Keratinocyte (primary cell): ENCODE data around the gene VPS37B. TPM values are rescaled to one million over a fixed set of nuclear protein-coding genes. Genes with fewer than 3 reads are reported as not detected.

Source experiments
- DNase-seq: peaks from one replicate; pipeline ENCODE4 v3.0.0-alpha.2; 2011; ENCODE audit warnings: low read depth, missing footprints, low spot score
- FAIRE-seq: peaks from 2 replicates; lab custom pipeline; 2011; peaks lifted over from hg19 to GRCh38; lab: Jason Lieb, UNC
- H2AFZ ChIP-seq: 2 replicates; pipeline ENCODE4 v1.6.0; 2012; ENCODE audit warnings: low read length, control low read depth, inconsistent platforms; ENCODE audit not compliant: control insufficient read depth
- H3K27ac ChIP-seq: 2 replicates; pipeline ENCODE4 v1.5.1; 2011; ENCODE audit warnings: low read length; ENCODE audit not compliant: control insufficient read depth, insufficient read depth
- H3K27me3 ChIP-seq: 3 replicates; pipeline ENCODE4 v1.6.0; 2011; ENCODE audit warnings: low read length; ENCODE audit not compliant: control insufficient read depth, insufficient read depth; ENCODE audit errors: extremely low read depth
- H3K36me3 ChIP-seq, 2 experiments: 2 replicates in 1 of 2; 3 replicates in 1 of 2; pipeline ENCODE4 v1.5.1; 2011; ENCODE audit warnings: low read length in 2 of 2, mild to moderate bottlenecking in 1 of 2; ENCODE audit not compliant: control insufficient read depth in 2 of 2, insufficient read depth in 2 of 2; ENCODE audit errors: extremely low read depth in 1 of 2
- H3K4me1 ChIP-seq: 3 replicates; pipeline ENCODE4 v1.5.1; 2011; ENCODE audit warnings: low read length; ENCODE audit not compliant: control insufficient read depth, insufficient read depth; ENCODE audit errors: extremely low read depth
- H3K4me2 ChIP-seq: 3 replicates; pipeline ENCODE4 v1.6.0; 2011; ENCODE audit warnings: low read depth, low read length; ENCODE audit not compliant: control insufficient read depth, insufficient read depth; ENCODE audit errors: extremely low read depth
- H3K4me3 ChIP-seq, 3 experiments: fragments of 200-600 bp in 1 of 3; sonication (generic) in 1 of 3; 2 replicates in 2 of 3; 3 replicates in 1 of 3; pipeline ENCODE4 v1.5.1; 2011 to 2016; ENCODE audit warnings: low read length in 3 of 3, mild to moderate bottlenecking in 3 of 3, control low read depth in 2 of 3, inconsistent platforms in 1 of 3, low read depth in 1 of 3, mixed read lengths in 1 of 3, mixed run types in 1 of 3, moderate library complexity in 1 of 3; ENCODE audit not compliant: control insufficient read depth in 2 of 3, insufficient read depth in 2 of 3; ENCODE audit errors: extremely low read depth in 1 of 3
- H3K79me2 ChIP-seq: 2 replicates; pipeline ENCODE4 v1.6.0; 2012; ENCODE audit warnings: low read length; ENCODE audit not compliant: control insufficient read depth, insufficient read depth
- H3K9ac ChIP-seq: 3 replicates; pipeline ENCODE4 v1.6.0; 2011; ENCODE audit warnings: low read length; ENCODE audit not compliant: control insufficient read depth, insufficient read depth; ENCODE audit errors: extremely low read depth
- H3K9me1 ChIP-seq: 3 replicates; pipeline ENCODE4 v1.6.0; 2011; ENCODE audit warnings: low read length; ENCODE audit not compliant: control insufficient read depth, insufficient read depth; ENCODE audit errors: extremely low read depth
- H3K9me3 ChIP-seq: 2 replicates; pipeline ENCODE4 v1.5.1; 2012; ENCODE audit warnings: low read depth, low read length; ENCODE audit not compliant: control insufficient read depth
- H4K20me1 ChIP-seq: 3 replicates; pipeline ENCODE4 v1.6.0; 2011; ENCODE audit warnings: low read length; ENCODE audit not compliant: control insufficient read depth, insufficient read depth; ENCODE audit errors: extremely low read depth
- EZH2 ChIP-seq: IDR thresholded peaks from one replicate; pipeline ENCODE4 v1.6.1; 2012; ENCODE audit warnings: inconsistent platforms, mild to moderate bottlenecking, low read length, moderate library complexity
- dilution Hi-C: fragments of 300-500 bp; cut with MboI; formaldehyde crosslinking; loops from one replicate; pipeline ENCODE4 v1.7.0; 2020; ENCODE audit warnings: low sequenced_read_pairs; ENCODE audit not compliant: extremely low pct_ligation_motif_present
- polyA plus RNA-seq, 5 experiments: library from polyadenylated mRNA; depleted of rRNA in 3 of 5; stranded (reverse) in 3 of 5; stranded (forward) in 1 of 5; unstranded in 1 of 5; fragments of >200 nt; gene quantifications; 1 replicate in 1 of 5; 2 replicates in 3 of 5; 3 replicates in 1 of 5; pipeline versions ENCODE4 v1.2.1 to v1.2.3, GENCODE V29; 2011 to 2012; ENCODE audit warnings: missing spikeins in 2 of 5, low read depth in 1 of 5, low replicate concordance in 1 of 5
- TF ChIP-seq, protein P1 (sequence below), 3 experiments: IDR thresholded peaks in 1 of 3; conservative IDR thresholded peaks in 1 of 3; optimal IDR thresholded peaks in 1 of 3; 2 replicates in 2 of 3; 3 replicates in 1 of 3; pipeline versions ENCODE3 to v1.5.1; 2011; ENCODE audit warnings: low read length in 3 of 3, mild to moderate bottlenecking in 3 of 3, moderate library complexity in 2 of 3, control low read depth in 1 of 3, inconsistent platforms in 1 of 3; ENCODE audit not compliant: insufficient read depth in 2 of 3; ENCODE audit errors: extremely low read depth in 1 of 3

VPS37B gene
- polyA plus RNA-seq, 1 donor (not counting 4 experiments of a cell fraction or from before 2014, with no cell fraction given) = 34.1 TPM

DNA sequence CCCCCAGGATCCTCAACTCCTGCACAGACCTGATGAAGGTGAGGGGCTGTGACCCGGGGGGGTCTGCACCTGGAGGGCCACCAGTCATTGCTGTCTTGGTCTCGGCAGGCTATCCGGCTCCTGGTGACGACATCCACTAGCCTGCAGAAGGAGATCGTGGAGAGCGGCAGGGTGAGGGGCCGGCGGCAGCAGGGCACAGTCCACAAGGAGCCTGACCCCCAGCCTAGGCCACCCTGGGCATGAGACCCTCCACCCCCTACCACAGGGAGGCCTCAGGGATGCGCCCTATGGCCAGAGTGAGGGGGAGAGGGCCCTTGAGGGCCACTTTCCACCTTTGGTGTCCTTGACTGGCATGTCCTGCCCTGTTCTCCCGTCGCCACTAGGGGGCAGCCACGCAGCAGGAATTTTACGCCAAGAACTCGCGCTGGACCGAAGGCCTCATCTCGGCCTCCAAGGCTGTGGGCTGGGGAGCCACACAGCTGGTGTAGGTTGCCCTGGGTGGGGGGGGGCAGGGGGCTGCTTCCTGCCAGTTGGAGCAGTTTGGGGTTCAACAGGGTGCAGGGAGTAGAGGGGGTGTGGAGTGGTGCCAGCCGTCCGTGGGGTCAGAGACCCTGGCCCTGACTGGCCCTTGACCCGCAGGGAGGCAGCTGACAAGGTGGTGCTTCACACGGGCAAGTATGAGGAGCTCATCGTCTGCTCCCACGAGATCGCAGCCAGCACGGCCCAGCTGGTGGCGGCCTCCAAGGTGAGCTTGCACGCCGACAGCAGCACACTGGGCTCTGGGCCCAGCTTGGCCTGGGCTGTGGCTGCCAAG is 35.7 kb downstream of the VPS37B start:
- Histone ChIP-seq H3K4me2 (no peak overlapping the region), H3K9me3 (no peaks in the 10 kb centered on the region), H3K4me3 (no peak overlapping the region), H3K36me3 (peaks cover 24 to 29% of the 10 kb centered on the region in 2 experiments), H3K79me2 (peaks cover 2% of the 10 kb centered on the region), H3K9me1 (no peaks in the 10 kb centered on the region), H3K4me1 (peaks cover 13% of the 10 kb centered on the region), H3K27ac (peak overlapping the region; percentile 8), H3K9ac (no peak overlapping the region), H4K20me1 (no peaks in the 10 kb centered on the region), H2AFZ (no peak overlapping the region), H3K27me3 (no peaks in the 10 kb centered on the region)
- FAIRE-seq (peak; percentile 43), DNase-seq (no peak)
- dilution Hi-C loops = no loop called here
- TF ChIP-seq, protein P1, sequence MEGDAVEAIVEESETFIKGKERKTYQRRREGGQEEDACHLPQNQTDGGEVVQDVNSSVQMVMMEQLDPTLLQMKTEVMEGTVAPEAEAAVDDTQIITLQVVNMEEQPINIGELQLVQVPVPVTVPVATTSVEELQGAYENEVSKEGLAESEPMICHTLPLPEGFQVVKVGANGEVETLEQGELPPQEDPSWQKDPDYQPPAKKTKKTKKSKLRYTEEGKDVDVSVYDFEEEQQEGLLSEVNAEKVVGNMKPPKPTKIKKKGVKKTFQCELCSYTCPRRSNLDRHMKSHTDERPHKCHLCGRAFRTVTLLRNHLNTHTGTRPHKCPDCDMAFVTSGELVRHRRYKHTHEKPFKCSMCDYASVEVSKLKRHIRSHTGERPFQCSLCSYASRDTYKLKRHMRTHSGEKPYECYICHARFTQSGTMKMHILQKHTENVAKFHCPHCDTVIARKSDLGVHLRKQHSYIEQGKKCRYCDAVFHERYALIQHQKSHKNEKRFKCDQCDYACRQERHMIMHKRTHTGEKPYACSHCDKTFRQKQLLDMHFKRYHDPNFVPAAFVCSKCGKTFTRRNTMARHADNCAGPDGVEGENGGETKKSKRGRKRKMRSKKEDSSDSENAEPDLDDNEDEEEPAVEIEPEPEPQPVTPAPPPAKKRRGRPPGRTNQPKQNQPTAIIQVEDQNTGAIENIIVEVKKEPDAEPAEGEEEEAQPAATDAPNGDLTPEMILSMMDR (optimal IDR thresholded peaks at IDR 0.05 in 1 of 3, IDR thresholded peaks at IDR 0.05 in 1 of 3, conservative IDR thresholded peaks at IDR 0.05 in 1 of 3; ENCODE audit: extremely low read depth in 1 of 3, insufficient read depth in 2 of 3, low read length in 3 of 3) = peak in 2 of 3 experiments; percentile 75 to 86
- TF ChIP-seq EZH2 = no peak

DNA sequence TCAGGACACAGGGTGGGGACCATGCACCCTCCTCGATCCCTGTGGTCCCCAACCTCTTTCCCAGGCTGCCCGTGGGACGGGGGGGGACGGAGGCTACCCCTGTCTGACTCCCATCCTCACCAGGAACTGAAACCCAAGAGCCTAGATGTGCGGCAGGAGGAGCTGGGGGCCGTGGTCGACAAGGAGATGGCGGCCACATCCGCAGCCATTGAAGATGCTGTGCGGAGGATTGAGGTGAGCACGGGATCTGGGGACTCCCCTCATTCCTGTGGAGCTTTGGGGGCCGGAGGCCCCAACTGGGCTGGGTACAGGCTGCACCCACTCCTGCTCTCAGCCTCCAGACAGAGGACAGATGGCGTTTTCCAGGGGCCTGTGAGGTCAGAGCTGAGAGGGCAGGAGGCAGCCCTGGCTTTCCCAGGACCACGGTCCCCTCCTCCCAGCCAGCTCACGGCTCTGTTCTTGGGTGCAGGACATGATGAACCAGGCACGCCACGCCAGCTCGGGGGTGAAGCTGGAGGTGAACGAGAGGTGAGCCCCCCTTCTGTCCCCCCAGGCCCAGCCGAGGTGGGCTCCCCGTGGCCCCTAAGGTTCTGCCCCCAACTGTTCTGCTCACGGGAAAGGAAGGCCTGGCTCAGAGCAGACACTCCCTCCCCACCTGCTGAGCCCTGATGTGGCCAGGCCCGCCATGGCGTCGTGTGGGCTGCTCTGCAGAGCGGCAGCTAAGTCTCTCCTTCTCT is 36.5 kb downstream of the VPS37B start:
- H3K27ac ChIP-seq = no peak overlapping the region
- H3K27me3 ChIP-seq = no peaks in the 10 kb centered on the region
- H3K4me3 ChIP-seq = no peak overlapping the region
- peaks cover 1% of the 10 kb centered on the region for H3K79me2 ChIP-seq
- no peak for TF ChIP-seq EZH2
- TF ChIP-seq, protein P1 (optimal IDR thresholded peaks at IDR 0.05 in 1 of 3, IDR thresholded peaks at IDR 0.05 in 1 of 3, conservative IDR thresholded peaks at IDR 0.05 in 1 of 3; ENCODE audit: extremely low read depth in 1 of 3, insufficient read depth in 2 of 3, low read length in 3 of 3) = no peak
- H3K9me3 ChIP-seq = no peaks in the 10 kb centered on the region
- DNase-seq (no peak), FAIRE-seq (no peak)
- no peak overlapping the region for H2AFZ ChIP-seq
- no peak overlapping the region for H3K4me2 ChIP-seq
- dilution Hi-C loops = no loop called here
- H4K20me1 ChIP-seq = no peaks in the 10 kb centered on the region
- peaks cover 13% of the 10 kb centered on the region for H3K4me1 ChIP-seq
- no peaks in the 10 kb centered on the region for H3K9me1 ChIP-seq
- H3K9ac ChIP-seq = no peak overlapping the region
- H3K36me3 ChIP-seq = peaks cover 23 to 34% of the 10 kb centered on the region in 2 experiments
